NCI-H1092 (cell line): Measurements from ENCODE around the gene CT45A5.
"Not testable (repeated sequence)": the region's sequence is repeated elsewhere in the genome, so short reads cannot be mapped to it uniquely, and the experiment has no call there.

Source experiments
- DNase-seq: peaks from one replicate; lab custom pipeline; 2025; lab: John Stamatoyannopoulos, UW

The CT45A5 gene, protein sequence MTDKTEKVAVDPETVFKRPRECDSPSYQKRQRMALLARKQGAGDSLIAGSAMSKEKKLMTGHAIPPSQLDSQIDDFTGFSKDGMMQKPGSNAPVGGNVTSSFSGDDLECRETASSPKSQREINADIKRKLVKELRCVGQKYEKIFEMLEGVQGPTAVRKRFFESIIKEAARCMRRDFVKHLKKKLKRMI

DNA sequence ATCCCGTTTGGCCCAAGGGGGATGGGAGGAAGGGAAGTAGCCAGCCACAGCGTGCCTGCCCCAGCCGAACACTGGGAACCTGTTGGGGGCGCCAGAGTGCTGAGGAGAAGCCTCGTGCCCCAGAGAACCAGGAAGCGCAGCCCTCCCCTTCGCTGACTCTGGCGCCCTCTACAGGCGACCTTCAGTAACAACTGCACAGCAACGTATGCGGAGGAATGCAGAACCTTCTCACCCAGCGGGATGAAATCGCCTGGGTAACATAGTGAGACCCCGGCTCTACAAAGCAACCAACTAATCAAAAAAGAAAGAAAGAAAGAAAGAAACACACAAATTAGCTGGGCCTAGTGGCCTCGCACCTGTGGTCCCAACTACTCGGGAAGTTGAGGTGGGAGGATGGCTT, at the start of gene CT45A5:
Gene CT45A5 (minus strand): TSS at position 101 of the 400 bp plus-strand sequence. CDS start 3,774 bp downstream, outside the sequence.
- not testable (repeated sequence) for DNase-seq

DNA sequence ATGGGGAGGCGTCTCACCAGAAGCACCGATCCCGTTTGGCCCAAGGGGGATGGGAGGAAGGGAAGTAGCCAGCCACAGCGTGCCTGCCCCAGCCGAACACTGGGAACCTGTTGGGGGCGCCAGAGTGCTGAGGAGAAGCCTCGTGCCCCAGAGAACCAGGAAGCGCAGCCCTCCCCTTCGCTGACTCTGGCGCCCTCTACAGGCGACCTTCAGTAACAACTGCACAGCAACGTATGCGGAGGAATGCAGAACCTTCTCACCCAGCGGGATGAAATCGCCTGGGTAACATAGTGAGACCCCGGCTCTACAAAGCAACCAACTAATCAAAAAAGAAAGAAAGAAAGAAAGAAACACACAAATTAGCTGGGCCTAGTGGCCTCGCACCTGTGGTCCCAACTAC, 34.6 kb upstream of the CT45A5 start, which contains the start of gene CT45A2:
Gene CT45A2 (minus strand): TSS at position 101 of the 400 bp plus-strand sequence. CDS start 3,747 bp downstream, outside the sequence.
- not testable (repeated sequence) for DNase-seq

DNA sequence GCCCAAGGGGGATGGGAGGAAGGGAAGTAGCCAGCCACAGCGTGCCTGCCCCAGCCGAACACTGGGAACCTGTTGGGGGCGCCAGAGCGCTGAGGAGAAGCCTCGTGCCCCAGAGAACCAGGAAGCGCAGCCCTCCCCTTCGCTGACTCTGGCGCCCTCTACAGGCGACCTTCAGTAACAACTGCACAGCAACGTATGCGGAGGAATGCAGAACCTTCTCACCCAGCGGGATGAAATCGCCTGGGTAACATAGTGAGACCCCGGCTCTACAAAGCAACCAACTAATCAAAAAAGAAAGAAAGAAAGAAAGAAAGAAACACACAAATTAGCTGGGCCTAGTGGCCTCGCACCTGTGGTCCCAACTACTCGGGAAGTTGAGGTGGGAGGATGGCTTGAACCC, 17.4 kb upstream of the CT45A5 start, which contains the start of gene CT45A6:
Gene CT45A6 (minus strand): TSS at position 101 of the 400 bp plus-strand sequence. CDS start 3,794 bp downstream, outside the sequence.
- not testable (repeated sequence) for DNase-seq

DNA sequence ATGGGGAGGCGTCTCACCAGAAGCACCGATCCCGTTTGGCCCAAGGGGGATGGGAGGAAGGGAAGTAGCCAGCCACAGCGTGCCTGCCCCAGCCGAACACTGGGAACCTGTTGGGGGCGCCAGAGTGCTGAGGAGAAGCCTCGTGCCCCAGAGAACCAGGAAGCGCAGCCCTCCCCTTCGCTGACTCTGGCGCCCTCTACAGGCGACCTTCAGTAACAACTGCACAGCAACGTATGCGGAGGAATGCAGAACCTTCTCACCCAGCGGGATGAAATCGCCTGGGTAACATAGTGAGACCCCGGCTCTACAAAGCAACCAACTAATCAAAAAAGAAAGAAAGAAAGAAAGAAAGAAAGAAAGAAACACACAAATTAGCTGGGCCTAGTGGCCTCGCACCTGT, 17.2 kb downstream of the CT45A5 start, which contains the start of gene CT45A3:
Gene CT45A3 (minus strand): TSS at position 101 of the 400 bp plus-strand sequence. CDS start 3,747 bp downstream, outside the sequence.
- not testable (repeated sequence) for DNase-seq

DNA sequence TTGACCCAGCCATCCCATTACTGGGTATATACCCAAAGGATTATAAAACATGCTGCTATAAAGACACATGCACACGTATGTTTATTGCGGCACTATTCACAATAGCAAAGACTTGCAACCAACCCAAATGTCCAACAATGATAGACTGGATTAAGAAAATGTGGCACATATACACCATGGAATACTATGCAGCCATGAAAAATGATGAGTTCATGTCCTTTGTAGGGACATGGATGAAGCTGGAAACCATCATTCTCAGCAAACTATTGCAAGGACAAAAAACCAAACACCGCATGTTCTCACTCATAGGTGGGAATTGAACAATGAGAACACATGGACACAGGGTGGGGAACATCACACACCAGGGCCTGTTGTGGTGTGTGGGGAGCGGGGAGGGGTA, 40.6 kb downstream of the CT45A5 start:
- DNase-seq, result not testable (repeated sequence)

DNA sequence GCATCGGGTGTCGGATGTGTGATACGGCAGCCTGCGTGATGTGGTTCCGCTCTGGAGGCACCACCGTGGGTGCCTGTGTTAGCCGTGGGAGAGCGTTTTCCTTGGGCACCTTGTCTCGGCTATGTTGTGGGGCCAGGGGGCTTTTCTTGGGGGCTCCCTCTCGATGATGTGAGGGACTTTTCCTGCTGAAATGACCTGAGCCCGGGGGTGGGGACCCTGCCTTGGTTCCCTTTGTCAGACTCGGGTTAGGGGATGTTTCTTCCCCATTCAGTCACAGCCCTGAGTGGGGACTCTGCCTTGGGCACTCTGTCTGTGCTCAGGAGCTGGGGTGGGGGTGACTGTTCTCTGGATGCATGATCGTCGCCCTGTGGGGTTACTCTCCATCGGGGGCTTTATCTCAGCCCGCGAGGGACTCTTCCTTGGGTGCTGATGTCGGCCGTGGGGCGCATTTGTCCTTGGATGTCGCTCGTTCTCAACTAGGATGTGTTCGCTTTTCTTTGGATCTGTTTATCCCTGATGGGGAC, 44.0 kb downstream of the CT45A5 start:
- no peak for DNase-seq

DNA sequence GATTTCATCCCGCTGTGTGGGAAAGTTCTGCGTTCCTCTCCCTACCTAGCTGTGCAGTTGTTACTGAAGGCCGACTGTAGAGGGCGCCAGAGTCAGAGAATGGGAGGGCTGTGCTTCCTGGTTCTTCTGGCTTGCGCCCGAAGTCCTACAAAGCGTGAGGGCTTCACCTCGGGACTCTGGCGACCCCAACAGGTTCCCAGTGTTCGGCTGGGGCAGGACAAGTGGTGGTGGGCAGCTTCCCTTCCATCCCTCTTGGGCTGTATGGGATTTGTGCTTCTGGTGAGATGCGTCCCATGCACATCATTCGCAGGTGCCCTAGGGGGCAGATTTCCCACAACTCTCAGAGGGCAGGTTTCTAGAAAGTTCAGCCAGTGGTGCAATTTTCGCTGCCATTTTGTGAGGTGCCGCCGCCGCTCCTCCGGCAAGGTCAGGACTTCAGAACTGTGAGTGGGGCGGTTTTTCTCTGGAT, 44.6 kb downstream of the CT45A5 start:
- DNase-seq, result no peak

DNA sequence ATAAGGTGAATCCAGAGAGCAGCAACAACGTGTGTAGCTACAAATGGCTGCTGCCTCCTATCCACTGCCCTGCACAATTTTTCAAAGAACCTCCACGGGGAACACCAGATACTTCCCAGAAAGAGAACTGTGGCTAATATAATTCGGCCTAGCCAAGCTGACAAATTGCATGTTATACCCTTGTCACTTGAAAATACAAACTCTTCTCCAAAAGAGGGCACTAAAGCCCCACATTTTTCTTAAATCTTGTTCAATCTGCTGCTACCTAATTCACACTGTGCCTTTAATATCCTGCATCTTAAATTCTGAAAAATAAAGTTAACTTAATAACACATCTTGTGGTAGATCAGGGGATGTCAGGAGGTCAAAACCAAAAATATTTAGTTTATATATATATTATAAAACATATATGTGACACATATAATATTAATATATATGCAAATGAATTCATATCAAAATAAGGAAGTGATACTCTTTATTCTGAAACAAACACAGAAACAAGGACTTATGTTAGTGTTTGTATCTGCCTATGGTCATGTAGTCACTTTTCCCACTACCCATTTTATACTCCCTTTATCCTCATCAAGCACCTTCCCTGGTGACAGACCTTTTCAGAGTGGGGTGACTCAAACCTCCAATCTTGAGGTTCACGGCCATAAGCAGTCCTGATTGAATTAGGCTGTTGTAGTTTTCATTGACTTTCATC, 47.8 kb downstream of the CT45A5 start:
- no peak for DNase-seq

DNA sequence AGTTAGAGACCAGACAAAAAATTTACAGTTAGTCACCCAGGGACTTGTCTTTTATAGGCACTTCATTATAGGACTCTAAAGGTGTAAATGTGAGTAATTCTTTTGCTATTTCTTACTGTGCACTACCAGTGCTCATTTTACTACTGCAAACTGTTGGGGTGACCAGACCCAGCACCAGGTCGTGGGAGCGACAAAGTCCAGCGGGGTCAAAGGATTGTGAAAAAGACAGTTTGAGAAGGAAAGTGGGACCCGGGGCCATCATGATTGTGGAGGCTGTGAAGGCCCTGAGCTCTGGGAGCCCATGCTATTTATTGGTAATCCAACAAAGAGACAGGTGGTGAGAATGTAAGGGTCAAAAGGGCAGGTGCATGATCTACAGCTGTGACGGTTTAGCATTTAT, 50.6 kb downstream of the CT45A5 start:
- not testable (repeated sequence) for DNase-seq
